Left hindlimb (tissue), 1 donor: Measurements from ENCODE around the gene CCT6B.
"Not testable (repeated sequence)": the region's sequence is repeated elsewhere in the genome, so short reads cannot be mapped to it uniquely, and the experiment has no call there.

ENCODE experiments used
- DNase-seq: peaks from one replicate; pipeline ENCODE4 v3.0.0-alpha.2; 2018

The CCT6B gene, protein sequence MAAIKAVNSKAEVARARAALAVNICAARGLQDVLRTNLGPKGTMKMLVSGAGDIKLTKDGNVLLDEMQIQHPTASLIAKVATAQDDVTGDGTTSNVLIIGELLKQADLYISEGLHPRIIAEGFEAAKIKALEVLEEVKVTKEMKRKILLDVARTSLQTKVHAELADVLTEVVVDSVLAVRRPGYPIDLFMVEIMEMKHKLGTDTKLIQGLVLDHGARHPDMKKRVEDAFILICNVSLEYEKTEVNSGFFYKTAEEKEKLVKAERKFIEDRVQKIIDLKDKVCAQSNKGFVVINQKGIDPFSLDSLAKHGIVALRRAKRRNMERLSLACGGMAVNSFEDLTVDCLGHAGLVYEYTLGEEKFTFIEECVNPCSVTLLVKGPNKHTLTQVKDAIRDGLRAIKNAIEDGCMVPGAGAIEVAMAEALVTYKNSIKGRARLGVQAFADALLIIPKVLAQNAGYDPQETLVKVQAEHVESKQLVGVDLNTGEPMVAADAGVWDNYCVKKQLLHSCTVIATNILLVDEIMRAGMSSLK

DNA sequence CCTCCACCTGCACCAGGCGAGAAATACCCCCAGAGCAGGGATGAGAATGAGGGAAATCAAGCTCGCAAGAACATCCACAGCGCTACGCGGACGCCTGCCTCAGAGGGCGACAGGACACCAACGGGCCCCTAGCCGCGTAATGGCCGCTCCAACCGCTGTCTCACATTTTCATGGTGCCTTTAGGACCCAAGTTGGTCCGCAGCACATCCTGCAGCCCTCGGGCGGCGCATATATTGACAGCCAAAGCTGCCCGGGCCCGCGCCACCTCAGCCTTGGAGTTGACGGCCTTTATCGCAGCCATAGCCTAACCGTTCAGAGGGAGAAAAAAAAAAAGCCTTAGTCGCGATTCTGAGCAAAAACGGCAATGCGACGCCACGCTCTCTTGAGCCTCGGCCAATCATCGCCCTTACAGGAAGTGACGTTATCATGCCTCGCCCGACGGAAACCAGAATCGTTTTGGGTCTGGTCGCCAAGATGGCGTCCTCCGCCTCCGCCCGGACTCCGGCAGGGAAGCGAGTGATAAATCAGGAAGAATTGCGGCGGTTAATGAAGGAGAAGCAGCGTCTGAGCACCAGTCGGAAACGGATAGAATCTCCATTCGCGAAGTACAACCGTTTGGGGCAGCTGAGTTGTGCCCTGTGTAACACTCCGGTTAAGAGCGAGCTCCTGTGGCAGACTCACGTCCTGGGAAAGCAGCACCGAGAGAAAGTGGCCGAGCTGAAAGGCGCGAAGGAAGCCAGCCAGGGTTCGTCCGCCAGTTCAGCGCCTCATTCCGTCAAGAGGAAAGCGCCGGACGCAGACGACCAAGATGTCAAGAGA, at the start of gene CCT6B, which contains the start of gene ZNF830:
CCT6B (minus strand) TSS at position 368 of the 819 bp plus-strand sequence; CDS start at position 301, 67 bp downstream.
ZNF830 (plus strand) TSS at position 448 of the 819 bp plus-strand sequence; CDS start at position 475, 27 bp downstream.
- DNase-seq: peak; percentile 93

DNA sequence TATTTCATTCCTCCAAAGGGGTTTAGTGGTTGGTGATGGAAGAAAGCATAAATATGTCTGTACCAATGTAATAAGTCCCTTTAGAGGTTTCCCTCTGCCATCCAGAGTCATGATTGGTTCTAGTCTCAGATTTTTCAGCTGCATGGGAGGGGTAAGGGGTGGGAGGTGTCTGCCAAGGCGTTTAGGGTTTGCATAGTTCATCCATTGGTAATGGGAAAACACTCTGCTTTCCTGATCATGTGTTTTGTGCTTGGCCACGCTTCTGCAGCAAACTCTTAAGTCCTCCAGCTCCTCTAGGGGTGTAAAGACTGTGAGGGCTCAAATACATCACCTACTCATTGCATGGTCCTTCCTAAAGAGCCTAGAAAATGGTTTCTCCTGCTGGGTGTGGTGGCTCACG, 48.8 kb upstream of the CCT6B start:
- DNase-seq: no peak

DNA sequence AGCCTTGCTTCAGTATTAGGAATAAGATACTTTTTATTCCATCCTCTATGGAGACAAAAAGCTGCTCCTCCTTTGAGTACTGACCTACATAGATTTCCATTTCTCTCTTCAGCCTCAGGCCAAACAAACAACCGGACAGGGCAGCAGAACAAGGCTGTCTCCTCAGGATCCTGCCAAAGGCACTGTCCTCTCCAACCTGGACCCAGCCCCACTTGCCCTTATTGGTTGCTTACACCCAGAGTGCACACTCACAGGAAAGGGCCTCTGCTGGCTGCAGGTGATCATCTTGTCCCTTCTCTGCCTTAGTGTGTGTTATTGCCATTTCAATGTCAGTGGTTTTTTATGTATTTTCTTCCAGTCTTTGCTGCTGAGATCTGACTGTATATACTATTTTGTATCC, 45.7 kb upstream of the CCT6B start:
- DNase-seq: no peak

DNA sequence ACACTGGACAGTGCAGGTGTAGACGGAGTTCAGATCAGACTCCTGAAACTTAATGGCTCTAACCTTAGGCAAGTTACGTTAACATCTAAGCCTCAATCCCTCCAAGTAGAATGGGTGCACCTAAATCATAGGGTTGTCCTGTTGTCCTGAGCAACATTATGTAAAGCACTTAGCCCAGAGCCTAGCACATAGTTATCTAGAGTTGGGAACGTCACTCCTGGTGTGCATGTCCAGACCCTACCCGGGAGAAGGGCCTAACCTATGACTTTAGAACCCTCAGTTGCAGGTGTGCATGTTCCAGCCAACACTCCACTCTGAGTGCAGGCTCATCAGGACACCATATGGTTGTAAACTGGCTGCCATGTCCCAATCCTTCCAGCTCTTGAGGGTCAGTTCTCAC, 45.1 kb upstream of the CCT6B start:
- no peak for DNase-seq

DNA sequence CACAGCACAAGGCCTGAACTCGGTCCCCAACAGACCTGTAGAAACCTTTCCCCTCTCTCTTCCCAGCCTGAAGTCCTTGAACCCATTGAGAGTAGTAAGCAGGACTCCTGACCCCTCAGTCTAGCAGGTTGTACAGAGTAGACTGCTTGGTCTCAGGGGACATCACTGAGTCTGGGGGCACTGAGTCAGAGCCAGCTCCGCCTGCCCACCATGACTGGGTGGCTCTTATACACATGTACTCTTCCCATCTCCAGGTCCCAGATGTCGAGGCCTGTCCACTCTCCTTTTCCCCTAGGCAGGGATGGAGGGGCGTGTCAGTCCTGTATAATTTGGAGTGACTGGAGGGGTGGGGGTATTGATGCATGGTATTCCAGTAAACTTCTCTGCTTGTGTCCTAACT, 42.5 kb upstream of the CCT6B start:
- no peak for DNase-seq

DNA sequence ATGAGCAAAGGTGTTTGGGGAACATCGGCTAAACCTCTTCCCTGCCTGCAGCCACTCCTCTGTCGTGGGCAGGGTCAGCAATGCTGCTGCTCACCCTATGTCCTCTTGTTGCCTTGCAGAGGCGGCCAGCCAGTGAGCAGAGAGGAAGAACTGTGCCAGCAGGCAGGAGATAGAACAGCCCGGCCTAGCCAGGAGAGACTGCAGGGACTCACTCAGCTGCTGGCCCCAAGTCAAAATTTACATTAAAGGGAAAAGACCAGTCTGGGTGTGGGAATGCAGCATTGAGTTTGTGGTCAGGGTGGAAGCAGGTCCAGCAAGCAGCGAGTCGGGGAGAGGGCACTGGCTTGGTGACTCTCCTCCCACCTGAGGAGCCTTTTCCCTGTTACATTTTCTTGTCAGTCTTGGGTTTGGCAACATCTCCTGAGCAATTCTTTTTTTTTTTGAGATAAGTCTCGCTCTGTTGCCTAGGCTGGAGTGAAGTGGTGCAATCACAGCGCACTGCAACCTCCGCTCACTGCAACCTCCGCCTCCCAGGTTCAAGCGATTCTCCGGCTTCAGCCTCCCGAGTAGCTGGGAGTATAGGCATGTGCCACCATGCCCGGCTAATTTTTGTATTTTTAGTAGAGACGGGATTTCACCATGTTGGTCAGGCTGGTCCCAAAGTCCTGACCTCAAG, 41.8 kb upstream of the CCT6B start:
- no peak for DNase-seq

DNA sequence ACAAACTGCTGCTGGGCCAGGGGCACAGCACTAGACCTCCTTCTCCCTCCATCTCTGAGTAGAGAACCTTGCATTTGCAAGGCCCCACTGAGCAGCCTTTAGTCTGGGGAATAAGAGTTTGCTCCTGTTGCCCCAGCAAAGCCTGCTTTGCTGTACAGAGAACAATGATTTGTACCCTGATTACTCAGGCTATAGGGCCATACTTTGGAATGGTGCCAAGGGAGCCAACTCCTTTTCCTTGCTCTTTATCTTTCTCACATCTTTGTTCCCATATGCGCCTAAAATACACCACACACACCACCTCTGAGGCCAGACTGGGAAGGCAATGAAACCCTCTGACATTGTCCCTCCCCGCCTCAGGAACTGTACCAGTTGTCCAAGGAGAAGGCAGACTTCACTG, 40.3 kb upstream of the CCT6B start:
- no peak for DNase-seq

DNA sequence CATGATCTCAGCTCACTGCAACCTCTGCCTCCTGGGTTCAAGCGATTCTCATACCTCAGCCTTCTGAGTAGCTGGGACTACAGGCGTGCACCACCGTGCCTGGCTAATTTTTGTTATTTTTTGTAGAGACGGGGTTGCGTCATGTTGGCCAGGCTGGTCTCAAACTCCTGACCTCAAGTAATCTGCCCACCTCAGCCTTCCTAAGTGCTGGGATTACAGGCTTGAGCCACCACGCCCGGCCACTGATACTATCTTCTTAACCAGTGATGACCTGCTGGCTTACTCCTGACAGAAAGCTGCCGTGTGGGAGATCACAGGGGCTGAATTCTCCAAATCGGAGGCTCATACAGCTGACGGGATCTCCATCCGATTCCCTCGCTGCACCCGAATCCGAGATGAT, 39.7 kb upstream of the CCT6B start:
- DNase-seq: not testable (repeated sequence)

DNA sequence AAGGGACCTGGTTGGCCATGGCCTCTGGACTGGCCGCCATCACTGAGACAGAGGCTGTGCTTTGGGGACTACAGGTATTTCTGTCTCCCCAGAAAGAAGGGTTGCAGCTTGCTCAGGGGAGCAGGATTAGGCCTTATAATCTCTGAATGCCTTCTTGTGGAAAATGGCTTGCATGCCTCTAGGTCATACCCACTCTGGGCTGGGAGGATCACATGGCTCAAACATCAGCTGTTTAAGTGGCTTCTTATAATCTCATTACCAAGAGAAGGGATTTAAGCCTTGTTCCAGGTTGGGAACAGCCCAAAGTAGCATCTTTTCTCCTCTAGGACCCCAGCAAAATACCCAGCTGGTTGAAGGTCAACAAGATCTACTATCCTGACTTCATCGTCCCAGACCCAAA, 38.2 kb upstream of the CCT6B start:
- no peak for DNase-seq

DNA sequence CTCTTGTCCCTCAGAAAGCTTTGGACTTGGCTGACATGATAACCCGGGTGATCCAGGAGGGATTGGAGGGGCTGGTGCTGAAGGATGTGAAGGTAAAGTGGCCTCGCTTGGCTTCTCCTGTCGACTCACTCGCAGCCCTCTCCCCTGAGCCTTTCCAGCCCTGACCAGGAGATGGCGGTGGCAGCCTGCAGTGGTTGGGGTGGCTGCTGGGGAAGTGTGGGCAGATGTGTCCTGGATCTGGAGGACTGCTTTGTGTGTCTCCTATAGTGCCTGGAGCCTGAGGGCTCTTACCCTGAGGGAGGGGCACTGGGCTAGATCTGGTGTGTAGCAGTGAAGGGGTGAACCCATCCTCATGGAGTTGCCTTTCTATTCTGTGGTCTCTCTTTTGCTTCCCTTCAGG, 36.9 kb upstream of the CCT6B start:
- peak; percentile 55 for DNase-seq

DNA sequence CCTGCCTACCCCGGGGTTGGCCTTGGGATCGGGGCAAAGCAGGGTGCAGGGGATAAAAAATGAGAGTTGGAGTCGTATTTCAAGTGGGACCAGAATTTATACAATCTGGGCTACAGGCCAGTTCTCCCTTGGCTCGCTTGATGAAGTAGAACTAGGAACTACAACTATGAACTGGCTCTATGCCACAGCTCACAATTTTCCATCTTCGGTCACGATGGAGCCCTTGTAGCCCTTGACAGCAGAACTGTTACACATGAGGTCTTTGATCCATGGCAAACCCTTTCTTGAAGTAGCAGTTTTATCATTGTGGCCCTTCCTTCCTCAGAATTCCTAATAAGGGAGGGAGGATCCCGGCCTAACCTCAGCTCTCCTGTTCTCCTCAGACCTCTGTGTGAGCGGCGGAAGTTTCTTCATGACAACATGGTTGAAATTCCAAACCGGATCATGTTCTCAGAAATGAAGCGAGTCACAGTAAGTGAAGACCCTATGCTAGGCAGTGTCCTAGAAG, 36.1 kb upstream of the CCT6B start:
- peak; percentile 70 for DNase-seq

DNA sequence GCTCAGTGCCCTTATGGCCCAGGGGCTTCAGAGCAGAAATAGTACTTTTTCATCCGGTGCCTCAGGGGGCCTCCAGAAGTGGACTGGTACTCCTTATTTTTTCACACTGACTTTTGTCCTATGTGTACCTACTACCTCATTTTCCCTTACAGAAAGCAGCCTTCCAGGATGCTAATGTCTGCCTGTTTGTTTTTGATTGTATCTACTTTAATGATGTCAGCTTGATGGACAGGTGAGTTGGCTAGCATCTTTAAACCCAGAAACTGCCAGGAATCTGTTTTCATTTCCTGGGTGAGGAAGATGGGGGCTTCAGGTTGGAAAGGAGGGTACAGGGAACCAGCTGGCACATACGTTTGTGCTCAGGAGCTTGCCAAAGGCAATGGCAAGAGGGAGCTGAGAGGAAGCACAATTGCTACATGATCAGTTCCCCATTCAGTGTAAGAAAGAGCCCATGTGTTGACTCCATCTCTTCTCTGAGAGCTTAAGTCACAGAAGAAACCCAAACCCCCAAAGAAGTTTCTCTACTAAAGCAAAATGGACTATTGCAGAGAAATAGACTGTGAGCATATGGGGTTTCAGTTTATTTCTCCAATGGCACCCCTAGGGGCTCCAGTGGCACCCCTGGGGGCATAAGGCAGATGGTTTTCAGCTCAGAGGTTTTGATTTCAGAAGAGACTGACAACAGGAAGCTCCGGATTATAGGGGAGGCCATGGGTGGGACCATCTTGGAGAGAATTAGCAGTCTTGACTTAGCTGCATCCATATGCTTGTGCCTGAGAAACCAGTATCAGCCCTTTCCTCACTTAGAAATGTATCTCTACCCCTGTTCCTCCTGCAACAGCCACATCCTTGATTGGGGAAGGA, 35.4 kb upstream of the CCT6B start:
- no peak for DNase-seq

DNA sequence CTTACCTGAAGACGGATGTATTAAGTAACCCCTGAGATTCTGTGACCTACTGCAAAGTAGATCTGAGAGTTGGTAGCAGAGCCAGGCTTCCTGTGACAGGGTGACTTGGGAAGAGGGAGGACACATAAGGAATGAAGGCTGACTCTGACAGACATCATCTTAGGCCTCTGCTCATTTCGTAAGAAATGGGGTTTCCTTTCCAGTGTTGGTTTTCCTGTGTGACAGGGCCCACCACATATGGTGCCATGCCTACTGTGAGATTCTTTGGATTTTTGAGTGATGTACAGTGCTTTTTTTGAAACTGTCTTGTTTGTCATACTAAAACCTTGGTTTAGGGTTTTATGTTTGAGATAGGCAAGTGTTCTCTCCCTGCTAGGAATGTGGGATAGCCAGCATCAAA, 31.8 kb upstream of the CCT6B start:
- no peak for DNase-seq

DNA sequence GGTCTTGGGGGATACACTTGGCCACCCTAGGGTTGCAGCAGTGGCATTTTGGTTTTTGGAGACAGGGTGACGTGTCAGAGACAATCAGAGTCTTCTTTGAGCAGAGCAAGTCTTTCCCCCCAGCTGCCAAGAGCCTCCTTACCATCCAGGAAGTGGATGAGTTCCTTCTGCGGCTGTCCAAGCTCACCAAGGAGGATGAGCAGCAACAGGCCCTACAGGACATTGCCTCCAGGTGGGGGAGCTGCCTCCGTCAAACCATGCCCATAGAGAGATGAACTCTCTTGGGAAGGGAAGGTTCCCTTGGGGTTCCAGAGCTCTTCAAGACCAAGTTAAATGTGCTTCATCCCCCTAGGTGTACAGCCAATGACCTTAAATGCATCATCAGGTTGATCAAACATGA, 30.3 kb upstream of the CCT6B start:
- no peak for DNase-seq

DNA sequence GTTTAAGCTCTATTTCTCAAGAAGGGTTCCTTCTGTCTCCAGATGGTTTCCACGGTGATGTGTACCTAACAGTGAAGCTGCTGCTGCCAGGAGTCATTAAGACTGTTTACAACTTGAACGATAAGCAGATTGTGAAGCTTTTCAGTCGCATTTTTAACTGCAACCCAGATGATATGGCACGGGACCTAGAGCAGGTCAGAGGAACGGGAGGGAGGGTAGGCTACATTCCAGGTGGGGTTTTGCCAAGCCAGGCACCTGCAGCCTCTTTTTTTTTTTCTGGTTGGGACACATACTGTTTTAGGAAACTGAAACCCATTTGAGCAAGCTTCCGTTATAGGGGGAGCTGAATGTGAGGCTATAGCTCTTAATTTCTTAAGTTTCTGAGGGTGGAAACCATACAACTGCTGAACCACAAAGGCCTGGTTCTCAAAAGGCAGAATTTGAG, 29.7 kb upstream of the CCT6B start:
- no peak for DNase-seq

DNA sequence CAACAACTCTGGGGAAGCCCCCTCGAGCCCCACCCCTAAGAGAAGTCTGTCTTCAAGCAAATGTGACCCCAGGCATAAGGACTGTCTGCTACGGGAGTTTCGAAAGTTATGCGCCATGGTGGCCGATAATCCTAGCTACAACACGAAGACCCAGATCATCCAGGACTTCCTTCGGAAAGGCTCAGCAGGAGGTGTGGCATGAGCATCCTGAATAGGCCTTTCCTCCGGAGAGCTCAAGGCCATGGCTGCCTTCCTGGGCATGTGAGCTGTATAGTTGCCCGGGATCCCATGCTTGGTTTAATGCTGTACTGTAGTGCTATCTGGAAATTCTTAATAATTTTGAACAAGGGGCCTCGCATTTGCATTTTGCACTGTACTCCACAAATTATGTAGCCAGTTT, 28.2 kb upstream of the CCT6B start:
- DNase-seq: no peak

DNA sequence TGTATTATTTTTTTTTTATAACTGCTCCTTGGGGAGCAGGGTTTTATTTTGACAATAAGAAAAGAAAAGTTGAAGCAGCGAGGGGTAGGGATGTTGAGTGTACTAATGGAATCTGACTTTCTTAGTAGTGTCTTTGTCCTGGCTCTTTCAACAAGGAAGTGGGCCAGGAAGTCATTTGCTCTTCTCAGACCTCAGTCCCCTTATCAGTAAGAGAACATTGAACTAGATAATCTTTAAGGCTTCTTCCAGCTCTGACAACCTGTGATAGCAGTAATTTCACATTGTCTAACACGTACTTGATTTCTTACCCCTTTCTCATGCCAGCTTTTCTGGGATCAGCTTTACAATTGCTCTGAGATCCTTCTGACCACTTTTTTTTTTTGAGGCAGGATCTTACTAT, 27.4 kb upstream of the CCT6B start:
- DNase-seq: no peak

DNA sequence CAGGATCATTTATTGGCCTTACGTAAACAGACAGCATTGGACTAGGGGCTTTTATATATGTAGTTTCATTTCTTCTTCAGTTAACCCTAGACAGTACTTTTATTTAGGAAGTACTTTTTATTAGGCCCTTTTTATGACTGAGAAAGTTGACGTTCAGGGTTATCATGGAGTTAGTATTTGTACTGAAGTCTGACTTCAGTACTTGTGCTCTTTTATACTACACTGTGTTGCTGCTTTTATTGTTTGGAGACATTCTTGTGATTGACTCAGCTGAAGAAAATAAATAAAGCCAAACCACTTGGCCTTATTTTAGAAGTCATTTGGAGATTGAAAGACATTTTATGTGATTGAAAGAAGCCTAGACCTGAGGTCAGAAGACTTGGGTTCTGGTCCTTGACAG, 26.0 kb upstream of the CCT6B start:
- DNase-seq: no peak

DNA sequence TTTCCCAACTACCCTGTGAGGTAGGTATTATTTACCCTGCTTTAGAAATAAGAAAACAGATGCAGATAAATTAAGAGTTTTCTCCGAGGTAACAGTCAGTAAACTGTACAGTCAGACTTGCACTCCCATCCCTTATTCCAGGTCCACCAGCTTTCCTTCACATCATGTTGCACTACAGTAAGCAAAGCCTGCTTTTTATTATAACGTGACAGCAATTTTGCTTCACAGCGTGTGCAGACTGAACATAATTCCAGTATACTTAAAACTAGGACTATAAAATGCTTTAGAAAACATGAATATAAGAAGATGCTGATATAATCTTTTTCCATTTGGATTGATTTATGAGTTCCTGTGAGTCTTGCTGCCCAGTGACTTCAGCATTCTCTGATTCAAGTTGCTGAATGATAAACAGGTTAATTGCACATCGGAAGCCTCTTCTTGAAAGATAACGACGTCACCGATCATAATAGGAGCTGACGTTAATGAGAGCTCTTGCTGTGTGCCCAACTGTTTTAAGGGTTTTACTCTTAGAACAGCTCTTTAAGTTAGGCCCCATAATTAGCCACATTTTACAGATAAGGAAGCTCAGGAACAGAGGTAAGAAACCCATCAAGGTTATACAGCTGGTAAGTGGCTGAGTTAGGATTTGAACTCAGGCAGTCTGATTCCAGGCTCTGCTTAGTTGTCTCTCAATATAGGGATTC, 20.4 kb upstream of the CCT6B start:
- DNase-seq: no peak

DNA sequence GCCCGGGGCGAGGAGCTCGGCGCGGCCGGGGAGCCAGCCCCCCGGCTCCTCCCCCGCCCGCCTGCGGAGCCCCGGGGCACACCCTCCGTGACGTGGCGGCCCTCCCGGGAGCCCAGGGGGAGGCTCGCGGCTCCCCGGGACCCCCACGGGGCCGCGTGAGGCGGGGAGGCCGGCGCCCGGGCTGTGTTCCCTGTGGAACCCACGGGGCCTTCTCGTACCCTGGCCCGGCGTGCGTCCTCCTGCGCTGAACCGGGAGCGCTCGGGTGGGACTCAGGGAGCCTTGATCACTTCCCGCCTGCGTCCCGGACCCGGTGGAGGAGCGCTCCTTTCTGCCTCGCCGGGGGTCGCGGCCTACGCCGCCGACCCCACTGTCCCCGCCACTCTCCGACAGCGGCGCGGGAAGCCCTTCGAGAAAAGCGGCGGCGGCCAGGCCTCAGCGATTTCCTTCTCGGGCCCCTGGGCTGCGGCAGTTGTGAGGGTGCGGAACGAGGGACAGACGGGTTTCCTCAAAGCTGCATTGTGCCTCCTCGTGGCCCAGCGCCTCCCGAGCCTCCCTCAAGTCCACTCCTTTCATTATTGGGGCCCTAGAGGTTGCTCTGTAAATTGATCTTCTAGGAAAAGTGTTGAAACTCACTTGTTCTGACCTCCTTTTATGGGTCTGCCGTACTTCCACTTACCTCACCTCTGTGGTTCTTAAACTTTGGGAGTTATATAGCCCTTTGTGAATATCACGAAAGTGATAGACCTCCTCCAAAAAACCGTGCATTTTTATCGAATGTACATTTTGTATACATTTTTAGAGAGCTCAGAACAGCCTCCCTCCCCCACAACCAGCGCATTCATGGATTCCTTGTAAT, 19.6 kb upstream of the CCT6B start:
- peak; percentile 75 for DNase-seq
